ENCODE data around the gene MTCH2.

GRCh38 chr11:47595967-47596366 is 46.4 kb downstream of the MTCH2 start:
- TF ChIP-seq IRF2 (CRISPR knock-in tag; IDR thresholded peaks at IDR 0.05; ENCODE audit: borderline replicate concordance, low read depth) (no peak), CTCF (IDR thresholded peaks at IDR 0.05) (no peak), RELA (CRISPR knock-in tag; IDR thresholded peaks at IDR 0.05; ENCODE audit: borderline replicate concordance) (no peak), MAX (CRISPR knock-in tag; IDR thresholded peaks at IDR 0.05) (no peak), ETV6 (CRISPR knock-in tag; IDR thresholded peaks at IDR 0.05) (no peak), ESRRA (CRISPR knock-in tag; IDR thresholded peaks at IDR 0.05; ENCODE audit: borderline replicate concordance) (no peak), STAT6 (CRISPR knock-in tag; conservative IDR thresholded peaks at IDR 0.05; ENCODE audit: low read depth) (no peak), E2F1 (CRISPR knock-in tag; IDR thresholded peaks at IDR 0.05) (no peak), SP1 (CRISPR knock-in tag; conservative IDR thresholded peaks at IDR 0.05) (no peak), ZNF263 (CRISPR knock-in tag; IDR thresholded peaks at IDR 0.05; ENCODE audit: low read depth) (no peak)

Measured in WTC11 (cell line).